Heart right ventricle (tissue), 16 donors: ENCODE results near the gene RNF113B. TPM values are rescaled to one million over a fixed set of nuclear protein-coding genes. Genes with fewer than 3 reads are reported as not detected.
A peak's percentile ranks its signal among the peaks of the same experiment; 100 is the strongest.

Experiments
- ATAC-seq, 8 donors: fragments of 200-7000 bp; cut with Tn5 transposase; one replicate each; pipeline ENCODE4 v1.9.1; 2020; ENCODE audit warnings: mild to moderate bottlenecking in 8 of 8, moderate library complexity in 8 of 8, moderate number of reproducible peaks in 1 of 8
- DNase-seq, 2 donors: peaks; one replicate each; pipeline ENCODE4 v3.0.0-alpha.2; 2020
- H3K27ac ChIP-seq, 10 donors: fragments of 200-600 bp; sonication (generic) in 2 of 10; one replicate each; pipeline versions ENCODE4 v1.5.0 to v1.8.0; 2020 to 2022; ENCODE audit warnings: mild to moderate bottlenecking in 3 of 10
- H3K27me3 ChIP-seq, 7 donors: fragments of 200-600 bp; one replicate each; pipeline ENCODE4 v1.8.0; 2021 to 2022; ENCODE audit warnings: mild to moderate bottlenecking in 2 of 7
- H3K36me3 ChIP-seq, 9 donors: fragments of 200-600 bp; sonication (generic) in 1 of 9; one replicate each; pipeline versions ENCODE4 v1.5.0 to v1.8.0; 2020 to 2022; ENCODE audit warnings: mild to moderate bottlenecking in 2 of 9
- H3K4me1 ChIP-seq, 9 donors: fragments of 200-600 bp; sonication (generic) in 1 of 9; one replicate each; pipeline versions ENCODE4 v1.5.0 to v1.8.0; 2020 to 2022; ENCODE audit warnings: mild to moderate bottlenecking in 4 of 9
- H3K4me3 ChIP-seq, 10 donors: fragments of 200-600 bp; sonication (generic) in 2 of 10; one replicate each; pipeline versions ENCODE4 v1.5.0 to v1.8.0; 2020 to 2022; ENCODE audit warnings: mild to moderate bottlenecking in 7 of 10, moderate library complexity in 2 of 10
- H3K9me3 ChIP-seq, 11 donors: fragments of 200-600 bp in 10 of 11; sonication (generic) in 2 of 11; one replicate each; pipeline versions ENCODE4 v1.5.0 to v1.8.0; 2013 to 2022; ENCODE audit warnings: mild to moderate bottlenecking in 2 of 11, control low read depth in 1 of 11, moderate library complexity in 1 of 11
- WGBS, 2 donors: extraction: QIAGEN DNeasy Blood & Tissue Kit; methylation state at CpG; one replicate each; pipeline ENCODE4 v1.1.7; 2013; ENCODE audit warnings: inconsistent platforms in 1 of 2; 5-methylcytosine and 5-hydroxymethylcytosine counted together
- intact Hi-C, 10 donors: fragments of 100-400 bp; cut with DNase I; formaldehyde crosslinking; loops; one replicate each; pipeline versions ENCODE4 v1.11.1 to v1.14.2; 2022
- polyA plus RNA-seq, 2 donors: library from polyadenylated mRNA; stranded (reverse); fragments of 200-250 nt; gene quantifications; one replicate each; pipeline ENCODE4 v1.2.3, GENCODE V29; 2013
- total RNA-seq, 10 donors: library from RNA; stranded (reverse); fragmentation: NEBNext Ultra II Directional in 3 of 10; extraction: Animal tissue kit (Norgen Biotek cat#: 25700) in 3 of 10; gene quantifications; one replicate each; pipeline versions ENCODE4 v1.2.1 to v1.2.4, GENCODE V29; 2021 to 2023
- TF ChIP-seq, protein P1 (sequence below), 9 donors: fragments of 200-600 bp; sonication (generic) in 2 of 9; IDR thresholded peaks; one replicate each; pipeline versions ENCODE4 v1.5.0 to v1.8.0; 2021 to 2022; ENCODE audit warnings: antibody characterized with exemption in 9 of 9, mild to moderate bottlenecking in 5 of 9, moderate library complexity in 1 of 9
- donor health status: Arrhythmogenic right ventricular cardiomyopathy.
- donor health status: ischemic (EF 13 %, LVEDD 7.1; RV severe dilation, severe dysfunction).
- donor health status: healthy with polysubstance abuse.
- donor health status: DM: no; HTN: yes; CAD: no.
- donor health status: DM: no; HTN: no; CAD: no.
- donor health status: ischemic (EF 25% LVEDD 6.9; RV normal size, moderate dysfunction).
- donor health status: ischemic (EF 25% LVEDD 5.7; RV mildly dilated, moderate dysfunction).
- donor health status: healthy.
- donor health status: DM: yes; HTN: yes; CAD: no.
- donor health status: Ischemic cardiomyopathy.
- donor health status: ischemic (EF 35%, LVEDD 5.7; RV mildly dilated, moderate dysfunction).
- donor health status: nonischemic (EF 11% LVEDD 7.7; RV severe dilation, severe dysfunction).
- donor health status: DM: yes; HTN: yes; CAD: no.
- donor health status: PGD.
- donor health status: ischemic (EF 29% LVEDD 5.4; RV normal size, mild dysfunction).
- donor health status: nonischemic (EF 23%, LVEDD 6.1; RV moderate dilation, normal function).

Gene RNF113B
- total and polyA plus RNA-seq, 12 donors: not detected

DNA sequence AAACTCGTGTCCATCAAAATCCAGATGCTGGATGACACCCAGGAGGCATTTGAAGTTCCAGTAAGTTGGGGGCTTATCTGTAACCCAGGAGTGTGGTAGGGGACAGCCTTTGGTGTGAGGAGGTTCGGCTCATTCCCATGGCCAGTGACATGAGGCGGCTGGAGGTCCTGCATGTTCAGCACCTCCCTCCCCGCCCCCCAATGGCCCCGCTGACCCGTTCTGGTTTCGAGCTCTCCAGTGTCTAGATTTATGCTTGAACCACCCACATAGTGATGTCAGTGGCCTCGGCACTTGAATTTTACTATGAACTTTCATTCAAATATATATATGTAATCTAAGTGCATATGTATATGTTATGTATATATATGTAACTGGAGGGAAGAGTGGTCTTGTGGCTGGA lies 36.3 kb upstream of the RNF113B start:
- H3K9me3 ChIP-seq: no peaks in the 10 kb centered on the region
- H3K4me3 ChIP-seq: no peak overlapping the region
- H3K4me1 ChIP-seq: peaks cover 0 to 41% (median 19%) of the 10 kb centered on the region in 9 donors
- intact Hi-C loops: no loop called here
- H3K36me3 ChIP-seq: peaks cover 0 to 22% (median 0%) of the 10 kb centered on the region in 9 donors
- TF ChIP-seq, protein P1, sequence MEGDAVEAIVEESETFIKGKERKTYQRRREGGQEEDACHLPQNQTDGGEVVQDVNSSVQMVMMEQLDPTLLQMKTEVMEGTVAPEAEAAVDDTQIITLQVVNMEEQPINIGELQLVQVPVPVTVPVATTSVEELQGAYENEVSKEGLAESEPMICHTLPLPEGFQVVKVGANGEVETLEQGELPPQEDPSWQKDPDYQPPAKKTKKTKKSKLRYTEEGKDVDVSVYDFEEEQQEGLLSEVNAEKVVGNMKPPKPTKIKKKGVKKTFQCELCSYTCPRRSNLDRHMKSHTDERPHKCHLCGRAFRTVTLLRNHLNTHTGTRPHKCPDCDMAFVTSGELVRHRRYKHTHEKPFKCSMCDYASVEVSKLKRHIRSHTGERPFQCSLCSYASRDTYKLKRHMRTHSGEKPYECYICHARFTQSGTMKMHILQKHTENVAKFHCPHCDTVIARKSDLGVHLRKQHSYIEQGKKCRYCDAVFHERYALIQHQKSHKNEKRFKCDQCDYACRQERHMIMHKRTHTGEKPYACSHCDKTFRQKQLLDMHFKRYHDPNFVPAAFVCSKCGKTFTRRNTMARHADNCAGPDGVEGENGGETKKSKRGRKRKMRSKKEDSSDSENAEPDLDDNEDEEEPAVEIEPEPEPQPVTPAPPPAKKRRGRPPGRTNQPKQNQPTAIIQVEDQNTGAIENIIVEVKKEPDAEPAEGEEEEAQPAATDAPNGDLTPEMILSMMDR (IDR thresholded peaks at IDR 0.05): no peak
- 87% methylated on average over 8 of the region's 8 CpGs for WGBS, 2 donors
- H3K27ac ChIP-seq: no peak overlapping the region
- no peak for DNase-seq
- H3K27me3 ChIP-seq: no peaks in the 10 kb centered on the region
- ATAC-seq: no peak

DNA sequence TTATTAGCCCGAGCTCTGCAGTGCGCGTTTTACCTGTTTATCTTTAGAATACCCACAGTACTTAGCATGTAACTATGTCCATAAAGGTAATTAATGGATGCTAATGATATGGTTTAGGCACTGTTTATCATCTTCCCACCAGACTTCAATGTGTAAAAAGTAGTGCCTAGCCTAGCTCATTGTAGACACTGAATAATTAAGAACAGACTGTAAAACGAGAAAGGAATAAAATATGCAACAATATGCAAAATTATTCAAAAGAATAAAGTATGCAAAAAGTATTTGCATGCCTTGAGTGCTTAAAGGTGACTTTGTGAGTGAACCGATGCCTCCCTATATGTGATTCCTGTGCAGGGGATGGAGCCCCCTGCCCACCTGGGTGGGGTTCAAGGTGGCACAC lies 35.7 kb upstream of the RNF113B start:
- Histone ChIP-seq H3K4me3 (no peak overlapping the region), H3K36me3 (peaks cover 0 to 22% (median 0%) of the 10 kb centered on the region in 9 donors), H3K27ac (no peak overlapping the region), H3K4me1 (peaks cover 0 to 46% (median 19%) of the 10 kb centered on the region in 9 donors), H3K9me3 (no peaks in the 10 kb centered on the region), H3K27me3 (no peaks in the 10 kb centered on the region)
- no peak for ATAC-seq
- intact Hi-C loops: loop anchor here in 1 of 10 donors (1.0 kb wide), 1 partner anchor 38 kb away; no protein-coding TSS in a partner anchor
- no peak for DNase-seq
- 94 to 95% methylated on average over 5 of the region's 5 CpGs for WGBS, 2 donors
- TF ChIP-seq, protein P1 (IDR thresholded peaks at IDR 0.05): no peak

- intact Hi-C loops: no loop called here
- Histone ChIP-seq H3K27me3 (no peaks in the 10 kb centered on the region), H3K9me3 (peaks cover 0 to 28% (median 15%) of the 10 kb centered on the region in 11 donors), H3K36me3 (peaks cover 0 to 2% (median 0%) of the 10 kb centered on the region in 9 donors), H3K27ac (peak overlapping the region in 4 of 10 donors; percentile 47 to 87 (median 55)), H3K4me1 (peaks cover 0 to 28% (median 6%) of the 10 kb centered on the region in 9 donors), H3K4me3 (no peak overlapping the region)
- no peak for DNase-seq
- 89% methylated on average over 5 of the region's 5 CpGs for WGBS, 2 donors
- ATAC-seq: no peak
- TF ChIP-seq, protein P1 (IDR thresholded peaks at IDR 0.05): no peak
These were observed 31.5 kb upstream of the RNF113B start for GRCh38 chr13:98208606-98209005.

DNA sequence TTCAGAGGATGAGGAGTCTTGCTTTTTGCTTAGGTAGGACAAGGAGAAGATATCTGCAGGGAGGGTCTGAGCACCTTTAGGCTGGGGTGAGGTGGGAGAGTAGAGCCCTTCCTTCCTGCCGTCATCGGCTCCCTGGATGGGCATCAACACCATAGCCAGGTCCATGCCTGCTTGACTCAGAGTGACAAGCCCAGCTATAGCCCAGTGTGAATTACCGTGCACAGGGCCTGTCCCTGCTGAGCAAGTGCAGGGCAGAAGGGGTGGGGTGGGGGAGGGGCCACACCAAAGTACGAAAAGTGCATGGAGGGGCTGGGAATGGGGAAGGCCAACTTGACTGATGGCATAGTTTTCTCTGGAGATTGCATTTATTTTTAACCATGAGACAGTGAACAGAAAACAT lies 30.3 kb upstream of the RNF113B start:
- intact Hi-C loops: no loop called here
- Histone ChIP-seq H3K9me3 (peaks cover 0 to 30% (median 15%) of the 10 kb centered on the region in 11 donors), H3K27me3 (no peaks in the 10 kb centered on the region), H3K4me1 (peaks cover 0 to 26% (median 6%) of the 10 kb centered on the region in 9 donors), H3K27ac (peak overlapping the region in 5 of 10 donors; percentile 12 to 87 (median 76)), H3K36me3 (no peaks in the 10 kb centered on the region), H3K4me3 (no peak overlapping the region)
- ATAC-seq (peak in 6 of 8 donors; percentile 40 to 90 (median 75)), DNase-seq (peak in 1 of 2 donors; percentile 19)
- 29 to 45% methylated on average over 4 of the region's 4 CpGs for WGBS, 2 donors
- TF ChIP-seq, protein P1 (IDR thresholded peaks at IDR 0.05): no peak
